Measurements from ENCODE around the gene PAOX. TPM values are rescaled to one million over a fixed set of nuclear protein-coding genes. Genes with fewer than 3 reads are reported as not detected.

Gene PAOX
- 1.5 to 3.1 TPM (median 1.9 TPM) in 5 replicates for total RNA-seq (2022; extraction: Qiagen RNA extraction)

GRCh38 chr10:133379152-133379800, at the start of gene PAOX:
Gene PAOX, plus strand, starts transcription at chr10:133379262. Its CDS starts 55 bp downstream, at chr10:133379317.

GRCh38 chr10:133336577-133337369, 42.3 kb upstream of the PAOX start, which contains the start of gene CALY:
Gene CALY, minus strand, starts transcription at chr10:133336896. Its CDS starts 7,907 bp downstream, at chr10:133328989.

GRCh38 chr10:133357285-133358161, 21.5 kb upstream of the PAOX start, which contains the start of gene FUOM:
Gene FUOM, minus strand, starts transcription at chr10:133358019. Its CDS starts 12 bp downstream, at chr10:133358007.

GRCh38 chr10:133373174-133374090, 5.6 kb upstream of the PAOX start, which contains the start of gene ECHS1:
Gene ECHS1, minus strand, starts transcription at chr10:133373354. Its CDS starts 21 bp downstream, at chr10:133373333.

GRCh38 chr10:133394064-133394663, 15.1 kb downstream of the PAOX start, which contains the start of gene MTG1:
Gene MTG1, plus strand, starts transcription at chr10:133394157. Its CDS starts 64 bp downstream, at chr10:133394221.

GRCh38 chr10:133424601-133425000, 45.5 kb downstream of the PAOX start, which contains the start of gene SPRN:
Gene SPRN, minus strand, starts transcription at chr10:133424625. Its CDS starts 944 bp downstream, at chr10:133423681.

Other genes starting within 250 kb of the PAOX start
- gene KNDC1, start 219.0 kb upstream of the PAOX start, total RNA-seq (2022; extraction: Qiagen RNA extraction), result 0.77 to 1.9 TPM (median 1.3 TPM) in 5 replicates
- not detected in 5 replicates for gene UTF1, start 149.0 kb upstream of the PAOX start, total RNA-seq (2022; extraction: Qiagen RNA extraction)
- gene VENTX, start 141.4 kb upstream of the PAOX start, total RNA-seq (2022; extraction: Qiagen RNA extraction), result not detected in 5 replicates
- gene ADAM8, start 102.4 kb upstream of the PAOX start, total RNA-seq (2022; extraction: Qiagen RNA extraction), result 1.9 to 5.1 TPM (median 2.6 TPM) in 5 replicates
- gene TUBGCP2, start 70.4 kb upstream of the PAOX start, total RNA-seq (2022; extraction: Qiagen RNA extraction), result 31.3 to 45.9 TPM (median 44.9 TPM) in 5 replicates
- gene ZNF511, start 70.3 kb upstream of the PAOX start, total RNA-seq (2022; extraction: Qiagen RNA extraction), result 62.5 to 73.0 TPM (median 70.9 TPM) in 5 replicates
- gene CALY, start 42.4 kb upstream of the PAOX start, total RNA-seq (2022; extraction: Qiagen RNA extraction), result 0.33 to 1.6 TPM (median 0.74 TPM) in 5 replicates
- 0.18 TPM in 1 of 5 replicates, not detected in the others for gene PRAP1, start 31.9 kb upstream of the PAOX start, total RNA-seq (2022; extraction: Qiagen RNA extraction)
- gene FUOM, start 21.2 kb upstream of the PAOX start, total RNA-seq (2022; extraction: Qiagen RNA extraction), result 14.3 to 17.4 TPM (median 16.3 TPM) in 5 replicates
- gene ECHS1, start 5.9 kb upstream of the PAOX start, total RNA-seq (2022; extraction: Qiagen RNA extraction), result 126 to 155 TPM (median 146 TPM) in 5 replicates
- gene MTG1, start 14.9 kb downstream of the PAOX start, total RNA-seq (2022; extraction: Qiagen RNA extraction), result 40.0 to 53.5 TPM (median 52.6 TPM) in 5 replicates
- gene SPRN, start 45.4 kb downstream of the PAOX start, total RNA-seq (2022; extraction: Qiagen RNA extraction), result 0.13 to 0.39 TPM (median 0.29 TPM) in 5 replicates
- gene SCART1, start 74.7 kb downstream of the PAOX start, total RNA-seq (2022; extraction: Qiagen RNA extraction), result 0.07 to 0.24 TPM (median 0.16 TPM) in 5 replicates
- 0.15 to 0.37 TPM (median 0.23 TPM) in 4 of 5 replicates, not detected in the other for gene CYP2E1, start 148.1 kb downstream of the PAOX start, total RNA-seq (2022; extraction: Qiagen RNA extraction)
- not detected in 5 replicates for gene SYCE1, start 186.3 kb downstream of the PAOX start, total RNA-seq (2022; extraction: Qiagen RNA extraction)
- 0.10 TPM in 2 of 5 replicates, not detected in the others for gene FRG2B, start 247.5 kb downstream of the PAOX start, total RNA-seq (2022; extraction: Qiagen RNA extraction)